ENCODE measurements around the gene CREB5.

GRCh38 chr7:28823582-28823981, 411.3 kb downstream of the CREB5 start:
- no peak for TF ChIP-seq ZNF8 (CRISPR knock-in tag; IDR thresholded peaks at IDR 0.05)
- TF ChIP-seq, protein P1, sequence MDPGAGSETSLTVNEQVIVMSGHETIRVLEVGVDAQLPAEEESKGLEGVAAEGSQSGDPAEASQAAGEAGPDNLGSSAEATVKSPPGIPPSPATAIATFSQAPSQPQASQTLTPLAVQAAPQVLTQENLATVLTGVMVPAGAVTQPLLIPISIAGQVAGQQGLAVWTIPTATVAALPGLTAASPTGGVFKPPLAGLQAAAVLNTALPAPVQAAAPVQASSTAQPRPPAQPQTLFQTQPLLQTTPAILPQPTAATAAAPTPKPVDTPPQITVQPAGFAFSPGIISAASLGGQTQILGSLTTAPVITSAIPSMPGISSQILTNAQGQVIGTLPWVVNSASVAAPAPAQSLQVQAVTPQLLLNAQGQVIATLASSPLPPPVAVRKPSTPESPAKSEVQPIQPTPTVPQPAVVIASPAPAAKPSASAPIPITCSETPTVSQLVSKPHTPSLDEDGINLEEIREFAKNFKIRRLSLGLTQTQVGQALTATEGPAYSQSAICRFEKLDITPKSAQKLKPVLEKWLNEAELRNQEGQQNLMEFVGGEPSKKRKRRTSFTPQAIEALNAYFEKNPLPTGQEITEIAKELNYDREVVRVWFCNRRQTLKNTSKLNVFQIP (CRISPR knock-in tag; IDR thresholded peaks at IDR 0.05; ENCODE audit: borderline replicate concordance, low read depth) = no peak
- TF ChIP-seq ZC3H10 (CRISPR knock-in tag; IDR thresholded peaks at IDR 0.05) = no peak
- TF ChIP-seq ZFP30 (CRISPR knock-in tag; IDR thresholded peaks at IDR 0.05) = no peak
- TF ChIP-seq PATZ1 (CRISPR knock-in tag; IDR thresholded peaks at IDR 0.05; ENCODE audit: borderline replicate concordance) = no peak
- TF ChIP-seq, protein P2, sequence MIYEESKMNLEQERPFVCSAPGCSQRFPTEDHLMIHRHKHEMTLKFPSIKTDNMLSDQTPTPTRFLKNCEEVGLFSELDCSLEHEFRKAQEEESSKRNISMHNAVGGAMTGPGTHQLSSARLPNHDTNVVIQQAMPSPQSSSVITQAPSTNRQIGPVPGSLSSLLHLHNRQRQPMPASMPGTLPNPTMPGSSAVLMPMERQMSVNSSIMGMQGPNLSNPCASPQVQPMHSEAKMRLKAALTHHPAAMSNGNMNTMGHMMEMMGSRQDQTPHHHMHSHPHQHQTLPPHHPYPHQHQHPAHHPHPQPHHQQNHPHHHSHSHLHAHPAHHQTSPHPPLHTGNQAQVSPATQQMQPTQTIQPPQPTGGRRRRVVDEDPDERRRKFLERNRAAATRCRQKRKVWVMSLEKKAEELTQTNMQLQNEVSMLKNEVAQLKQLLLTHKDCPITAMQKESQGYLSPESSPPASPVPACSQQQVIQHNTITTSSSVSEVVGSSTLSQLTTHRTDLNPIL (CRISPR knock-in tag; IDR thresholded peaks at IDR 0.05; ENCODE audit: low read depth) = no peak
- no peak for TF ChIP-seq RARB (CRISPR knock-in tag; IDR thresholded peaks at IDR 0.05)
- no peak for TF ChIP-seq CSDC2 (CRISPR knock-in tag; IDR thresholded peaks at IDR 0.05)
- TF ChIP-seq ISL1 (CRISPR knock-in tag; IDR thresholded peaks at IDR 0.05) = no peak
- no peak for TF ChIP-seq ZFP3 (CRISPR knock-in tag; IDR thresholded peaks at IDR 0.05)
- no peak for TF ChIP-seq CSRNP3 (CRISPR knock-in tag; IDR thresholded peaks at IDR 0.05)

Measured in SK-N-SH treated with all-trans-retinoic acid at 6 μM for 48 hours (cell line).